ENCODE data around the gene GATM. TPM values are rescaled to one million over a fixed set of nuclear protein-coding genes. Genes with fewer than 3 reads are reported as not detected.
"Not testable (repeated sequence)": the region's sequence is repeated elsewhere in the genome, so short reads cannot be mapped to it uniquely, and the experiment has no call there.

The GATM gene
- total RNA-seq, 1 experiment from 2014 or later, result 10.7 TPM

GRCh38 chr15:45367222-45367621, 11.1 kb downstream of the GATM start:
- not testable (repeated sequence) for H3K79me2 ChIP-seq (ENCODE audit: insufficient read depth, low read length); H2BK15ac ChIP-seq (ENCODE audit: low read depth, low read length); H2AK5ac ChIP-seq (ENCODE audit: insufficient read length, low read length); H2BK12ac ChIP-seq (ENCODE audit: insufficient read length, low read depth, low read length); H3K23me2 ChIP-seq (ENCODE audit: insufficient read length, low read depth, low read length, poor library complexity, severe bottlenecking); H3K4ac ChIP-seq (ENCODE audit: low read depth, low read length); H3K4me3 Mint-ChIP-seq; H3T11ph ChIP-seq (ENCODE audit: low read length); H3K4me1 Mint-ChIP-seq; H2BK5ac ChIP-seq (ENCODE audit: insufficient read length, low read length); H2AFZ ChIP-seq (ENCODE audit: low read length); H3K14ac ChIP-seq (ENCODE audit: insufficient read depth, low read length); H3K9me3 ChIP-seq (ENCODE audit: control insufficient read depth, low read depth, low read length); H4K8ac ChIP-seq (replicated peaks; ENCODE audit: insufficient read length, low read depth, low read length); H3K27ac Mint-ChIP-seq; H3K4me1 ChIP-seq (ENCODE audit: insufficient read depth, low read length); H3K27me3 Mint-ChIP-seq (ENCODE audit: low read depth); H3K36me3 Mint-ChIP-seq (ENCODE audit: insufficient read depth in 1 of 3, low read depth in 3 of 3); H3K79me1 ChIP-seq (ENCODE audit: insufficient read depth, low read depth, low read length, poor library complexity, severe bottlenecking); H3K4me2 ChIP-seq (ENCODE audit: insufficient read depth, insufficient read length, low read length); H3K27me3 ChIP-seq (ENCODE audit: insufficient read depth, low read length); H3K18ac ChIP-seq (ENCODE audit: insufficient read length, low read depth, low read length); H4K20me1 ChIP-seq (ENCODE audit: control insufficient read depth, insufficient read depth, insufficient read length); H2BK20ac ChIP-seq (ENCODE audit: low read depth, low read length, poor library complexity, severe bottlenecking); DNase-seq; H3K9ac ChIP-seq (ENCODE audit: extremely low read depth, insufficient read length, low read length); H3K56ac ChIP-seq (ENCODE audit: insufficient read length, low read depth, low read length); H3K9me3 Mint-ChIP-seq; H2BK120ac ChIP-seq (ENCODE audit: low read depth, low read length, poor library complexity, severe bottlenecking); H4K91ac ChIP-seq (ENCODE audit: insufficient read length, low read depth, low read length); H3K27ac ChIP-seq (ENCODE audit: insufficient read length, low read depth, low read length); H3K23ac ChIP-seq (ENCODE audit: insufficient read length, low read depth, low read length); H4K5ac ChIP-seq (ENCODE audit: insufficient read length, low read depth, low read length)
- WGBS (ENCODE audit: extremely low coverage, insufficient read length, low lambda C conversion rate), result no CpG with 5 or more reads among the region's 7 CpGs

Measured in H9 (cell line).